K562 (cell line): ENCODE results near the gene SEC23B. TPM values are rescaled to one million over a fixed set of nuclear protein-coding genes. Genes with fewer than 3 reads are reported as not detected.

Source experiments
- ADNP ChIP-seq: fragments of 200-800 bp; sonication (Bioruptor generic); IDR thresholded peaks from 2 replicates; pipeline ENCODE4 v1.6.1; 2016; ENCODE audit warnings: missing genetic modification characterization, missing compliant biosample characterization
- BRCA1 ChIP-seq, 2 experiments: fragments of 450-650 bp in 1 of 2; sonication (generic) in 1 of 2; formaldehyde crosslinking in 1 of 2; IDR thresholded peaks; 2 replicates each; pipeline versions ENCODE4 v1.5.0 to v1.6.1; 2017 to 2020; ENCODE audit warnings: mild to moderate bottlenecking in 1 of 2, missing genetic modification reagents in 1 of 2
- BRD4 ChIP-seq: fragments of 200-600 bp; sonication (generic); IDR thresholded peaks from 2 replicates; pipeline ENCODE4 v1.6.1; 2017; ENCODE audit warnings: inconsistent platforms
- BRF1 ChIP-seq: IDR thresholded peaks from 3 replicates; pipeline ENCODE4 v1.6.1; 2011; ENCODE audit warnings: borderline replicate concordance, mild to moderate bottlenecking; ENCODE audit not compliant: insufficient read length; ENCODE audit errors: extremely low read depth
- CAMTA2 ChIP-seq: fragments of 250-450 bp; sonication (Bioruptor Pico); conservative IDR thresholded peaks from 2 replicates; pipeline ENCODE4 v1.5.1; 2022
- CC2D1A ChIP-seq: fragments of 450-650 bp; IDR thresholded peaks from 2 replicates; pipeline ENCODE4 v1.6.1; 2017; ENCODE audit warnings: mild to moderate bottlenecking
- ELF1 ChIP-seq: fragments of 200-800 bp; sonication (Bioruptor generic); IDR thresholded peaks from 2 replicates; pipeline ENCODE4 v1.6.1; 2016; ENCODE audit warnings: missing genetic modification characterization, missing compliant biosample characterization
- ETS2 ChIP-seq: IDR thresholded peaks from 2 replicates; pipeline ENCODE4 v1.6.1; 2016; ENCODE audit warnings: borderline replicate concordance, missing genetic modification characterization, mild to moderate bottlenecking, moderate library complexity, missing compliant biosample characterization; ENCODE audit not compliant: poor library complexity, severe bottlenecking
- EZH2 ChIP-seq: IDR thresholded peaks from 2 replicates; pipeline ENCODE4 v1.6.1; 2012; ENCODE audit warnings: low read depth, mild to moderate bottlenecking, inconsistent platforms, low read length, borderline replicate concordance
- FOXK1 ChIP-seq: sonication (generic); formaldehyde crosslinking; IDR thresholded peaks from 2 replicates; pipeline ENCODE4 v1.8.0; 2022; ENCODE audit warnings: missing genetic modification reagents, mild to moderate bottlenecking, borderline replicate concordance
- FOXP1 ChIP-seq: sonication (generic); formaldehyde crosslinking; IDR thresholded peaks from 2 replicates; pipeline ENCODE4 v1.8.0; 2022; ENCODE audit warnings: mild to moderate bottlenecking, missing genetic modification reagents
- MEIS2 ChIP-seq: fragments of 450-650 bp; IDR thresholded peaks from 2 replicates; pipeline ENCODE4 v1.6.1; 2014; ENCODE audit warnings: mild to moderate bottlenecking; ENCODE audit not compliant: partially characterized antibody
- NCOR1 ChIP-seq: fragments of 450-650 bp; IDR thresholded peaks from 2 replicates; pipeline ENCODE4 v1.6.1; 2016; ENCODE audit warnings: mild to moderate bottlenecking, moderate library complexity
- NR2C2 ChIP-seq, 2 experiments: fragments of 200-800 bp in 1 of 2; sonication (Bioruptor generic) in 1 of 2; sonication (generic) in 1 of 2; formaldehyde crosslinking in 1 of 2; IDR thresholded peaks; 2 replicates each; pipeline versions ENCODE4 v1.6.1 to v1.8.0; 2016 to 2022; ENCODE audit warnings: mild to moderate bottlenecking in 1 of 2, missing compliant biosample characterization in 1 of 2, missing genetic modification characterization in 1 of 2, missing genetic modification reagents in 1 of 2
- NRF1 ChIP-seq, 2 experiments: fragments of 450-650 bp; IDR thresholded peaks in 1 of 2; conservative IDR thresholded peaks in 1 of 2; 2 replicates each; pipeline ENCODE4 v1.6.1; 2014; ENCODE audit warnings: mild to moderate bottlenecking in 2 of 2
- TGIF2 ChIP-seq: sonication (generic); formaldehyde crosslinking; IDR thresholded peaks from 2 replicates; pipeline ENCODE4 v1.8.1; 2022; ENCODE audit warnings: mild to moderate bottlenecking, missing genetic modification reagents, moderate library complexity
- XRCC3 ChIP-seq: fragments of 450-650 bp; IDR thresholded peaks from 2 replicates; pipeline ENCODE4 v1.6.1; 2017; ENCODE audit warnings: mild to moderate bottlenecking, moderate library complexity
- ZC3H4 ChIP-seq: sonication (generic); formaldehyde crosslinking; IDR thresholded peaks from 2 replicates; pipeline ENCODE4 v1.9.0; 2021; ENCODE audit warnings: missing genetic modification reagents, borderline replicate concordance
- ZNF175 ChIP-seq: fragments of 200-800 bp; sonication (Bioruptor generic); IDR thresholded peaks from 2 replicates; pipeline ENCODE4 v1.6.1; 2016; ENCODE audit warnings: low read depth, mild to moderate bottlenecking, missing genetic modification characterization, missing compliant biosample characterization
- ZNF316 ChIP-seq: fragments of 450-650 bp; IDR thresholded peaks from 2 replicates; pipeline ENCODE4 v1.6.1; 2016
- ZNF354B ChIP-seq: fragments of 250-450 bp; sonication (Bioruptor Pico); IDR thresholded peaks from 2 replicates; pipeline ENCODE4 v1.4.0; 2020
- ZNF584 ChIP-seq: fragments of 200-800 bp; sonication (Bioruptor generic); IDR thresholded peaks from 2 replicates; pipeline ENCODE4 v1.6.1; 2016; ENCODE audit warnings: low read depth, mild to moderate bottlenecking, missing genetic modification characterization, missing compliant biosample characterization
- polyA plus RNA-seq, 8 experiments: library from polyadenylated mRNA; depleted of rRNA in 4 of 8; stranded (reverse) in 5 of 8; unstranded in 3 of 8; fragments of >200 nt; fragmentation: Nextera tagmentation in 2 of 8; fragmentation: Illumina TruSeq in 1 of 8; extraction: Ambion mirVana in 2 of 8; extraction: Trizol in 1 of 8; gene quantifications; 2 replicates each; pipeline versions ENCODE4 v1.2.1 to v1.2.3, GENCODE V29; 2011 to 2014; ENCODE audit warnings: inconsistent platforms in 1 of 8, missing spikeins in 1 of 8
- total RNA-seq, 7 experiments: library from RNA; depleted of rRNA in 6 of 7; stranded (reverse); fragments of >200 nt in 6 of 7; fragmentation: Illumina TruSeq in 2 of 7; extraction: Trizol in 2 of 7; gene quantifications; 2 replicates each; pipeline versions ENCODE4 v1.2.1 to v1.2.3, GENCODE V29; 2011 to 2021; ENCODE audit warnings: low replicate concordance in 1 of 7
- TF ChIP-seq, protein P1 (sequence below): sonication (generic); formaldehyde crosslinking; IDR thresholded peaks from 2 replicates; pipeline ENCODE4 v1.8.1; 2023; ENCODE audit warnings: mild to moderate bottlenecking, missing genetic modification reagents
- TF ChIP-seq, protein P2 (sequence below): fragments of 450-650 bp; IDR thresholded peaks from 2 replicates; pipeline ENCODE4 v1.6.1; 2016; ENCODE audit warnings: missing biosample characterization, missing genetic modification characterization
- TF ChIP-seq, protein P3 (sequence below), 2 experiments: fragments of 150-350 bp in 1 of 2; IDR thresholded peaks; 2 replicates each; pipeline ENCODE4 v1.6.1; 2012 to 2016; ENCODE audit warnings: low read depth in 2 of 2, low read length in 2 of 2, mild to moderate bottlenecking in 1 of 2, moderate library complexity in 1 of 2

The SEC23B gene
- total and polyA plus RNA-seq, 9 of the 15 experiments (the other 6 are each of a cell fraction or from before 2014, with no cell fraction given), result 31.7 to 70.2 (median 38.5) TPM

DNA sequence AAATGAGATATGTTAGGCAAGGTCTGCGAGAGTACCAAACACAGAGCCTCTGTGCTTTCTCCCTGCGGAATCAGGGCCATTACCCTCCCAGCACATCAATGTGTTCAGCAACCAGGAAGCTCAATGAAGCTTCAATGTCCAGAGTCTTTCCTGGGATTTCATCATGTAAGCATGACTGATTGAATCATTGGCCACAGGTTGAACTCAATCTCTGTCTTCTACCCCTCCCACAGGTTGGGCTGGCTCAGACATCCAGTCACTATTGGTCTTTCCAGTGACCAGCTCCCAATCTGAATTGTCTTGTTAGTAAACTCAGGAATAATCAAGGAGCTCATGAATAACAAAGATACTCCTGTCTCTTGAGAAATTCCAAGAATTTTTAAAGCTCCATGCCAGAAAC is 77.4 kb downstream of the SEC23B start (continued):
- TF ChIP-seq NRF1 (conservative IDR thresholded peaks at IDR 0.05 in 1 of 2, IDR thresholded peaks at IDR 0.05 in 1 of 2), result no peak
- no peak for TF ChIP-seq ZNF175 (CRISPR knock-in tag)
- TF ChIP-seq MEIS2, result peak; percentile 76
- TF ChIP-seq, protein P1, sequence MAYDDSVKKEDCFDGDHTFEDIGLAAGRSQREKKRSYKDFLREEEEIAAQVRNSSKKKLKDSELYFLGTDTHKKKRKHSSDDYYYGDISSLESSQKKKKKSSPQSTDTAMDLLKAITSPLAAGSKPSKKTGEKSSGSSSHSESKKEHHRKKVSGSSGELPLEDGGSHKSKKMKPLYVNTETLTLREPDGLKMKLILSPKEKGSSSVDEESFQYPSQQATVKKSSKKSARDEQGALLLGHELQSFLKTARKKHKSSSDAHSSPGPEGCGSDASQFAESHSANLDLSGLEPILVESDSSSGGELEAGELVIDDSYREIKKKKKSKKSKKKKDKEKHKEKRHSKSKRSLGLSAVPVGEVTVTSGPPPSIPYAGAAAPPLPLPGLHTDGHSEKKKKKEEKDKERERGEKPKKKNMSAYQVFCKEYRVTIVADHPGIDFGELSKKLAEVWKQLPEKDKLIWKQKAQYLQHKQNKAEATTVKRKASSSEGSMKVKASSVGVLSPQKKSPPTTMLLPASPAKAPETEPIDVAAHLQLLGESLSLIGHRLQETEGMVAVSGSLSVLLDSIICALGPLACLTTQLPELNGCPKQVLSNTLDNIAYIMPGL, result no peak
- no peak for TF ChIP-seq BRCA1 (IDR thresholded peaks at IDR 0.05)
- TF ChIP-seq BRCA1 (CRISPR knock-in tag; IDR thresholded peaks at IDR 0.05), result no peak
- no peak for TF ChIP-seq EZH2
- no peak for TF ChIP-seq BRF1
- no peak for TF ChIP-seq CC2D1A
- peak; percentile 51 for TF ChIP-seq ELF1 (tag)
- no peak for TF ChIP-seq ETS2
- no peak for TF ChIP-seq ZNF316
- no peak for TF ChIP-seq ZNF354B (CRISPR knock-in tag)
- TF ChIP-seq ADNP (tag), result no peak
- TF ChIP-seq FOXK1 (CRISPR knock-in tag), result no peak
- TF ChIP-seq CAMTA2 (CRISPR knock-in tag), result no peak
- TF ChIP-seq FOXP1 (CRISPR knock-in tag), result no peak
- TF ChIP-seq, protein P2, sequence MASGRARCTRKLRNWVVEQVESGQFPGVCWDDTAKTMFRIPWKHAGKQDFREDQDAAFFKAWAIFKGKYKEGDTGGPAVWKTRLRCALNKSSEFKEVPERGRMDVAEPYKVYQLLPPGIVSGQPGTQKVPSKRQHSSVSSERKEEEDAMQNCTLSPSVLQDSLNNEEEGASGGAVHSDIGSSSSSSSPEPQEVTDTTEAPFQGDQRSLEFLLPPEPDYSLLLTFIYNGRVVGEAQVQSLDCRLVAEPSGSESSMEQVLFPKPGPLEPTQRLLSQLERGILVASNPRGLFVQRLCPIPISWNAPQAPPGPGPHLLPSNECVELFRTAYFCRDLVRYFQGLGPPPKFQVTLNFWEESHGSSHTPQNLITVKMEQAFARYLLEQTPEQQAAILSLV (tag), result no peak
- TF ChIP-seq ZNF584 (CRISPR knock-in tag), result peak; percentile 57
- TF ChIP-seq, protein P3, sequence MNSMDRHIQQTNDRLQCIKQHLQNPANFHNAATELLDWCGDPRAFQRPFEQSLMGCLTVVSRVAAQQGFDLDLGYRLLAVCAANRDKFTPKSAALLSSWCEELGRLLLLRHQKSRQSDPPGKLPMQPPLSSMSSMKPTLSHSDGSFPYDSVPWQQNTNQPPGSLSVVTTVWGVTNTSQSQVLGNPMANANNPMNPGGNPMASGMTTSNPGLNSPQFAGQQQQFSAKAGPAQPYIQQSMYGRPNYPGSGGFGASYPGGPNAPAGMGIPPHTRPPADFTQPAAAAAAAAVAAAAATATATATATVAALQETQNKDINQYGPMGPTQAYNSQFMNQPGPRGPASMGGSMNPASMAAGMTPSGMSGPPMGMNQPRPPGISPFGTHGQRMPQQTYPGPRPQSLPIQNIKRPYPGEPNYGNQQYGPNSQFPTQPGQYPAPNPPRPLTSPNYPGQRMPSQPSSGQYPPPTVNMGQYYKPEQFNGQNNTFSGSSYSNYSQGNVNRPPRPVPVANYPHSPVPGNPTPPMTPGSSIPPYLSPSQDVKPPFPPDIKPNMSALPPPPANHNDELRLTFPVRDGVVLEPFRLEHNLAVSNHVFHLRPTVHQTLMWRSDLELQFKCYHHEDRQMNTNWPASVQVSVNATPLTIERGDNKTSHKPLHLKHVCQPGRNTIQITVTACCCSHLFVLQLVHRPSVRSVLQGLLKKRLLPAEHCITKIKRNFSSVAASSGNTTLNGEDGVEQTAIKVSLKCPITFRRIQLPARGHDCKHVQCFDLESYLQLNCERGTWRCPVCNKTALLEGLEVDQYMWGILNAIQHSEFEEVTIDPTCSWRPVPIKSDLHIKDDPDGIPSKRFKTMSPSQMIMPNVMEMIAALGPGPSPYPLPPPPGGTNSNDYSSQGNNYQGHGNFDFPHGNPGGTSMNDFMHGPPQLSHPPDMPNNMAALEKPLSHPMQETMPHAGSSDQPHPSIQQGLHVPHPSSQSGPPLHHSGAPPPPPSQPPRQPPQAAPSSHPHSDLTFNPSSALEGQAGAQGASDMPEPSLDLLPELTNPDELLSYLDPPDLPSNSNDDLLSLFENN (IDR thresholded peaks at IDR 0.05; ENCODE audit: low read depth in 2 of 2, low read length in 2 of 2), result no peak
- no peak for TF ChIP-seq NR2C2 (CRISPR knock-in tag; IDR thresholded peaks at IDR 0.05)
- peak; percentile 40; the same call in 1 of the 2 replicates for TF ChIP-seq NR2C2 (tag; IDR thresholded peaks at IDR 0.05)
- TF ChIP-seq ZC3H4 (CRISPR knock-in tag), result no peak
- TF ChIP-seq TGIF2 (CRISPR knock-in tag), result no peak
- TF ChIP-seq XRCC3, result no peak
- TF ChIP-seq BRD4, result no peak
- no peak for TF ChIP-seq NCOR1
